Transverse colon (tissue), 4 donors: ENCODE measurements around the gene OR4K17. TPM values are rescaled to one million over a fixed set of nuclear protein-coding genes. Genes with fewer than 3 reads are reported as not detected.
"Not testable (repeated sequence)": the region's sequence is repeated elsewhere in the genome, so short reads cannot be mapped to it uniquely, and the experiment has no call there.

Source experiments
- DNase-seq: peaks from one replicate; pipeline ENCODE4 v3.0.0-alpha.2; 2019
- H3K27ac ChIP-seq, 4 donors: fragments of 200-600 bp; sonication (generic); 2 replicates each; pipeline ENCODE4 v1.5.1; 2016 to 2018; ENCODE audit warnings: inconsistent platforms in 4 of 4
- H3K27me3 ChIP-seq: fragments of 200-600 bp; sonication (generic); 2 replicates; pipeline ENCODE4 v1.5.1; 2017; ENCODE audit warnings: inconsistent platforms
- H3K36me3 ChIP-seq, 4 donors: fragments of 200-600 bp; sonication (generic); 2 replicates each; pipeline ENCODE4 v1.5.1; 2017 to 2019; ENCODE audit warnings: inconsistent platforms in 4 of 4
- H3K4me1 ChIP-seq, 4 donors: fragments of 200-600 bp; sonication (generic); 2 replicates each; pipeline ENCODE4 v1.5.1; 2017 to 2020; ENCODE audit warnings: inconsistent platforms in 4 of 4
- H3K4me3 ChIP-seq, 4 donors: fragments of 200-600 bp; sonication (generic); 1 replicate in 1 of 4; 2 replicates in 3 of 4; pipeline versions ENCODE4 v1.5.1 to v1.6.1; 2017 to 2019; ENCODE audit warnings: inconsistent platforms in 4 of 4
- H3K9me3 ChIP-seq, 2 donors: fragments of 200-600 bp; sonication (generic); 2 replicates each; pipeline ENCODE4 v1.5.1; 2017 to 2019; ENCODE audit warnings: inconsistent platforms in 2 of 2
- CTCF ChIP-seq, 5 experiments: fragments of 200-600 bp in 3 of 5; fragments of 450-650 bp in 2 of 5; sonication (generic) in 3 of 5; IDR thresholded peaks; 1 replicate in 2 of 5; 2 replicates in 3 of 5; pipeline ENCODE4 v1.5.1; 2016 to 2017; ENCODE audit warnings: antibody characterized with exemption in 5 of 5, inconsistent platforms in 3 of 5, mild to moderate bottlenecking in 2 of 5, moderate library complexity in 1 of 5
- EP300 ChIP-seq: sonication (generic); formaldehyde crosslinking; IDR thresholded peaks from one replicate; pipeline ENCODE4 v1.6.1; 2017; ENCODE audit warnings: antibody characterized with exemption, low read depth
- POLR2A ChIP-seq: fragments of 450-650 bp; IDR thresholded peaks from one replicate; pipeline ENCODE4 v1.6.1; 2016; ENCODE audit warnings: antibody characterized with exemption, mild to moderate bottlenecking, moderate library complexity
- POLR2AphosphoS5 ChIP-seq, 3 donors: sonication (generic); formaldehyde crosslinking; IDR thresholded peaks; one replicate each; pipeline ENCODE4 v1.6.1; 2016; ENCODE audit warnings: antibody characterized with exemption in 3 of 3
- WGBS, 2 donors: methylation state at CpG; one replicate each; pipeline ENCODE4 v1.1.5; 2018; ENCODE audit warnings: low coverage in 1 of 2; 5-methylcytosine and 5-hydroxymethylcytosine counted together
- in situ Hi-C, 4 donors: fragments of 200-750 bp; cut with MboI; loops; one replicate each; pipeline versions ENCODE4 v1.15.0 to v1.15.1; 2017; ENCODE audit warnings: low sequenced_read_pairs in 3 of 4, low pct_ligation_motif_present in 1 of 4, low pct_unique_long_range_greater_than_20kb in 1 of 4
- intact Hi-C: fragments of 100-400 bp; cut with DNase I; formaldehyde crosslinking; loops from one replicate; pipeline ENCODE4 v1.15.1; 2023; ENCODE audit warnings: low total_unique reads
- small RNA-seq, 4 donors: library from RNA; depleted of rRNA; stranded (forward); fragments of <200 nt; gene quantifications; one replicate each; pipeline ENCODE3, GENCODE V24; 2016
- total RNA-seq, 4 donors: library from RNA; depleted of rRNA; stranded (reverse); fragments of >200 nt; gene quantifications; one replicate each; pipeline ENCODE4 v1.1.0, GENCODE V29; 2016

The OR4K17 gene
- total RNA-seq, 4 donors from 2014 or later, result not detected

GRCh38 chr14:20144820-20145219 is 34.3 kb downstream of the OR4K17 start:
- WGBS, 2 donors, result 40 to 44% methylated on average over 1 of the region's 1 CpG
- Histone ChIP-seq H3K27ac (no peak overlapping the region), H3K4me3 (no peak overlapping the region), H3K36me3 (no peaks in the 10 kb centered on the region), H3K4me1 (no peaks in the 10 kb centered on the region), H3K27me3 (no peaks in the 10 kb centered on the region), H3K9me3 (no peaks in the 10 kb centered on the region)
- in situ Hi-C loops (no loop called here), intact Hi-C loops (no loop called here)
- DNase-seq, result no peak
- TF ChIP-seq EP300 (no peak), CTCF (IDR thresholded peaks at IDR 0.05) (no peak)

GRCh38 chr14:20164462-20164861 is 53.9 kb downstream of the OR4K17 start:
- Histone ChIP-seq H3K36me3 (no peaks in the 10 kb centered on the region), H3K27ac (no peak overlapping the region), H3K4me1 (no peaks in the 10 kb centered on the region), H3K9me3 (peaks cover 2 to 6% of the 10 kb centered on the region in 2 donors), H3K4me3 (no peak overlapping the region), H3K27me3 (no peaks in the 10 kb centered on the region)
- DNase-seq, result no peak
- intact Hi-C loops, result no loop called here
- in situ Hi-C loops, result no loop called here
- TF ChIP-seq CTCF (IDR thresholded peaks at IDR 0.05) (no peak), EP300 (no peak), POLR2AphosphoS5 (IDR thresholded peaks at IDR 0.05) (no peak), POLR2A (no peak)

- in situ Hi-C loops (no loop called here), intact Hi-C loops (no loop called here)
- no peak overlapping the region for H3K4me3 ChIP-seq
- peaks cover 2 to 6% of the 10 kb centered on the region in 2 donors for H3K9me3 ChIP-seq
- H3K27me3 ChIP-seq, result no peaks in the 10 kb centered on the region
- DNase-seq, result no peak
- TF ChIP-seq POLR2A (no peak), POLR2AphosphoS5 (IDR thresholded peaks at IDR 0.05) (no peak), EP300 (no peak), CTCF (IDR thresholded peaks at IDR 0.05) (no peak)
- H3K36me3 ChIP-seq, result no peaks in the 10 kb centered on the region
- H3K4me1 ChIP-seq, result no peaks in the 10 kb centered on the region
- no peak overlapping the region for H3K27ac ChIP-seq
Measured at GRCh38 chr14:20167091-20167490, 56.6 kb downstream of the OR4K17 start.

GRCh38 chr14:20169852-20170251 is 59.3 kb downstream of the OR4K17 start:
- intact Hi-C loops, DNase-seq, H3K27ac ChIP-seq, H3K9me3 ChIP-seq, H3K4me3 ChIP-seq, H3K27me3 ChIP-seq, H3K4me1 ChIP-seq, H3K36me3 ChIP-seq, in situ Hi-C loops: not testable (repeated sequence)

Small RNA genes within 50 kb of the gene (small RNA-seq; reads per million reads assigned to genes)
- 0 reads per million in 4 donors for gene RNA5SP380

Other genes starting within 250 kb of the OR4K17 start
- gene OR4K2, start 235.6 kb upstream of the OR4K17 start, total RNA-seq, result not detected
- not detected for gene OR4K5, start 190.1 kb upstream of the OR4K17 start, total RNA-seq
- gene OR4K1, start 179.8 kb upstream of the OR4K17 start, total RNA-seq, result not detected
- gene OR4K15, start 135.1 kb upstream of the OR4K17 start, total RNA-seq, result not detected
- not detected for gene OR4Q2, start 108.6 kb upstream of the OR4K17 start, total RNA-seq
- gene OR4K14, start 91.4 kb upstream of the OR4K17 start, total RNA-seq, result not detected
- gene OR4K13, start 74.7 kb upstream of the OR4K17 start, total RNA-seq, result not detected
- not detected for gene OR4L1, start 50.7 kb upstream of the OR4K17 start, total RNA-seq
- gene OR4N5, start 28.1 kb downstream of the OR4K17 start, total RNA-seq, result not detected
- not detected for gene OR11G2, start 80.2 kb downstream of the OR4K17 start, total RNA-seq
- gene OR11H6, start 113.0 kb downstream of the OR4K17 start, total RNA-seq, result not detected
- gene OR11H7, start 118.2 kb downstream of the OR4K17 start, total RNA-seq, result not detected
- not detected for gene OR11H4, start 128.5 kb downstream of the OR4K17 start, total RNA-seq
- 10 to 100 TPM in 2 of 4 donors, 1 to 10 TPM in 2; 5.6 to 14.9 (median 9.7) TPM for gene TTC5, start 195.2 kb downstream of the OR4K17 start, total RNA-seq
- gene CCNB1IP1, start 222.5 kb downstream of the OR4K17 start, total RNA-seq, result 10 to 100 TPM; 11.9 to 38.3 (median 23.9) TPM
- 10 to 100 TPM in 2 of 4 donors, 1 to 10 TPM in 2; 4.4 to 96.5 (median 9.1) TPM for gene PARP2, start 232.9 kb downstream of the OR4K17 start, total RNA-seq